Measurements from ENCODE around the gene CDC123.

DNA sequence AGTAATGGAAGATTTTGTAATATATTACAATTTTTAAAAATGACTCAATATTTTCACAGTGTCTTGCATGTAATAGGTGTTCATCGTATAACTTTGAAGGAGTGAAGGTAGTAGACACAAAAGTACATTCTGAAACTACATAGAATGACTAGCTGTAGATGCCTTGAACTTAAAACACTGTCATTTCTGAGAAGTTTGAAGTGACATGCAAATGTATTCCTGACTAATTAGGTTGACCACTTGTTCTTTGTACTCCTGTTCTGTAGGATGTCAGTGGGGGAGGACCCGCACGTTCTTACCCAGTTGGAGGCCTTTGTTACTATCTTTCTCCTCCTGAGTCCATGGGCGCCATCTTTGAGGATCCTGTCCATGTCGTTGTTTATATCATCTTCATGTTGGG, 35.3 kb upstream of the CDC123 start:
- TF ChIP-seq EZH2 (IDR thresholded peaks at IDR 0.05): no peak
- TF ChIP-seq, protein P1, sequence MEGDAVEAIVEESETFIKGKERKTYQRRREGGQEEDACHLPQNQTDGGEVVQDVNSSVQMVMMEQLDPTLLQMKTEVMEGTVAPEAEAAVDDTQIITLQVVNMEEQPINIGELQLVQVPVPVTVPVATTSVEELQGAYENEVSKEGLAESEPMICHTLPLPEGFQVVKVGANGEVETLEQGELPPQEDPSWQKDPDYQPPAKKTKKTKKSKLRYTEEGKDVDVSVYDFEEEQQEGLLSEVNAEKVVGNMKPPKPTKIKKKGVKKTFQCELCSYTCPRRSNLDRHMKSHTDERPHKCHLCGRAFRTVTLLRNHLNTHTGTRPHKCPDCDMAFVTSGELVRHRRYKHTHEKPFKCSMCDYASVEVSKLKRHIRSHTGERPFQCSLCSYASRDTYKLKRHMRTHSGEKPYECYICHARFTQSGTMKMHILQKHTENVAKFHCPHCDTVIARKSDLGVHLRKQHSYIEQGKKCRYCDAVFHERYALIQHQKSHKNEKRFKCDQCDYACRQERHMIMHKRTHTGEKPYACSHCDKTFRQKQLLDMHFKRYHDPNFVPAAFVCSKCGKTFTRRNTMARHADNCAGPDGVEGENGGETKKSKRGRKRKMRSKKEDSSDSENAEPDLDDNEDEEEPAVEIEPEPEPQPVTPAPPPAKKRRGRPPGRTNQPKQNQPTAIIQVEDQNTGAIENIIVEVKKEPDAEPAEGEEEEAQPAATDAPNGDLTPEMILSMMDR (IDR thresholded peaks at IDR 0.05 in 2 of 3, conservative IDR thresholded peaks at IDR 0.05 in 1 of 3; ENCODE audit: borderline replicate concordance in 1 of 3, insufficient read depth in 1 of 3, low read depth in 2 of 3, low read length in 2 of 3): no peak
- no peak for TF ChIP-seq POLR2AphosphoS5 (IDR thresholded peaks at IDR 0.05; ENCODE audit: low read depth, low read length)

Data from HCT116 (cell line).